GM12872 (cell line): ENCODE results near the gene PGLYRP2.

Experiments
- TF ChIP-seq, protein P1 (sequence below): IDR thresholded peaks from 3 replicates; pipeline ENCODE4 v1.5.1; 2011; ENCODE audit warnings: low read depth, mild to moderate bottlenecking, low read length, moderate library complexity; ENCODE audit not compliant: insufficient read depth

PGLYRP2 gene

DNA sequence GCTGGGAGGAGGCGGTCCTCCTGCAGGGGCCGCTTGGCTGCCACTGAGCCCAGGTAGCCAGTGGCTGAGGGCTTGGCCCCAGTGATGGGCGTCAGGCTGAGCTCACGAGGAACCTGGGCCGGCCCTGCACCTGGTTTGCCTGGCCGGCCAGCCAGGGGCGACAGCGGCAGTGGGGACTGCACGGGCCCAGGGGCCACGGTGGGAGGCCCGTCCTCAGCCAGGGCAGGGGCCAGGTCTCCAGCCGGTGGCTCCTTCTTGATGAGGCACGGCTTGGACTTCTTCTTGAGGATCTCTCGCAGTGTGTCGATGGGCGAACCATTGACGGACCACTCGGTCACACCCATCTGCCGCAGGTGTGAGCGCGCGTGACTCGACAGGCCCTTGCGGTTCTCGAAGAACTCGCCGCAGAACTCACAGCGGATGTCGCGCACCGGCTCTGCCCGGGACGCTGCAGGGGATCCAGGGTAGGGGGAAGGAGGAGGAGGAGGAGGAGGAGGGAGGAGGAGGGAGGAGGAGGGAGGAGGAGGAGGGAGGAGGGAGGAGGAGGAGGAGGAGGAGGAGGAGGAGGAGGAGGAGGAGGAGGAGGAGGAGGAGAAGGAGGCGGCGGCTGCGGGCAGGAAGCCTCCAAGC lies 53.9 kb downstream of the PGLYRP2 start:
- TF ChIP-seq, protein P1, sequence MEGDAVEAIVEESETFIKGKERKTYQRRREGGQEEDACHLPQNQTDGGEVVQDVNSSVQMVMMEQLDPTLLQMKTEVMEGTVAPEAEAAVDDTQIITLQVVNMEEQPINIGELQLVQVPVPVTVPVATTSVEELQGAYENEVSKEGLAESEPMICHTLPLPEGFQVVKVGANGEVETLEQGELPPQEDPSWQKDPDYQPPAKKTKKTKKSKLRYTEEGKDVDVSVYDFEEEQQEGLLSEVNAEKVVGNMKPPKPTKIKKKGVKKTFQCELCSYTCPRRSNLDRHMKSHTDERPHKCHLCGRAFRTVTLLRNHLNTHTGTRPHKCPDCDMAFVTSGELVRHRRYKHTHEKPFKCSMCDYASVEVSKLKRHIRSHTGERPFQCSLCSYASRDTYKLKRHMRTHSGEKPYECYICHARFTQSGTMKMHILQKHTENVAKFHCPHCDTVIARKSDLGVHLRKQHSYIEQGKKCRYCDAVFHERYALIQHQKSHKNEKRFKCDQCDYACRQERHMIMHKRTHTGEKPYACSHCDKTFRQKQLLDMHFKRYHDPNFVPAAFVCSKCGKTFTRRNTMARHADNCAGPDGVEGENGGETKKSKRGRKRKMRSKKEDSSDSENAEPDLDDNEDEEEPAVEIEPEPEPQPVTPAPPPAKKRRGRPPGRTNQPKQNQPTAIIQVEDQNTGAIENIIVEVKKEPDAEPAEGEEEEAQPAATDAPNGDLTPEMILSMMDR: no peak

DNA sequence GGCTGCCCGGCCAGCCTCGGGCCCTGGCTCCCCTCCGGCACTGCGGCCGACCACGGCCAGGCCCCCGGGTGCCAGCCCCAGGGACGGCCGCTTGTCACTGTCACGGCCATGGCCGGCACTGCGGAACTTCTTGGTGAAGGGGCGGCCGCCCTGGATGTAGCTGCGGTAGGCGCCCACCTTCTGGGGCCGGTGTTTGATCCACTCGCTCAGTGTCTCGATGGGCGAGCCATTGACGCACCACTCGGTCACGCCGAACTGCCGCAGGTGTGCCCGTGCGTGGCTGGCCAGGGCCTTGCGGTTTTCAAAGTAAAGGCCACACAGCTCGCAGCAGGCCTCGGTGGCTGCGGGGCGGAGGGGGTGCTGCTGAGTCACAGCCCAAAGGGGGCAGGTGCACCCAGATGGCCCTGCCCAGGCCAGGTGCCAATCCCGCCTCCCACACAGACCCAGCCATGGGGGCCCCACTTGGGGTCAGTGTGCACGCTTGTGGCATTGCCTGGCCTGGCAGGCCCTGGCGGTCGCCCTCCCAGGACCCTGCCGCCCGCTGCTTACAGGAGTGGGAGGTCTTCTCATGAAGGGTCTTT lies 54.5 kb downstream of the PGLYRP2 start:
- TF ChIP-seq, protein P1: no peak

DNA sequence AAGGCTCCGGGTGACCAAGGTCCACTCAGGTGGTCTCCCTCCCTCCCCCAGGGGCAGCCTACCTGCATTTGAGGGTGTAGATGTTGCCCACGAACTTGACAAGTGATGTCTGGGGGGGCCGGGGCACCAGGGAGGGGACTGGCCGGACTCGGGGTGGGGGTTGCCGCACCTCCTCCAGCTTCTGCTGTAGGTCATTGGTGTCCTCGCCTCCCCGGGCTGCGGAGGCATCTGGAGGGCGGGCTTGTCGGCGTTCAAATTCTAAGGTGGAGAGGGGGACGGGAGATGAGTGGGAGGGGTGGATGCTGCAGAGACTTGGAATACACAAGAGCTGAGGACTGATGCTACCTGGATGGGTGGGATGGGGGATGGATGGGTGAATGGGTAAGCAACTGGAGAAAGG lies 55.2 kb downstream of the PGLYRP2 start:
- TF ChIP-seq, protein P1: no peak

DNA sequence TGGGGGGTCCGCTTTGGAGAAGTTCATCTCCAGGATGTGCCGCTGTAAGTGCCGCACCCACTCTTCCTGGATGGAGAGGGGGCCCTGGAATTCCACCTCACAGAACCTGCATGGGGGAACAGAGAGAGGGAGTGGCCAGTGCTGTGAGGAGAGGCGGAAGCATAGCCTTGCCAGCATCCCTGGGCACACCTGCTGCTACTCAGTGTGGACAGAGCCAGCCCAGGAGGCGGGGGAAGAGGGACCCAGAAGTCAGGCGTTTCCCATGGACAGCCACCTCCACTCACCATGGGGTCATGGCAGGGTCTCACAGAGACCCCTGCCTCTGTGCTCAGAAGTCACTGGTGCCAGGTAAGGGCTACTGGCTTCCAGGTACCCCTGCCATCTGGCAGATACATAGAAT lies 56.2 kb downstream of the PGLYRP2 start:
- TF ChIP-seq, protein P1: no peak

DNA sequence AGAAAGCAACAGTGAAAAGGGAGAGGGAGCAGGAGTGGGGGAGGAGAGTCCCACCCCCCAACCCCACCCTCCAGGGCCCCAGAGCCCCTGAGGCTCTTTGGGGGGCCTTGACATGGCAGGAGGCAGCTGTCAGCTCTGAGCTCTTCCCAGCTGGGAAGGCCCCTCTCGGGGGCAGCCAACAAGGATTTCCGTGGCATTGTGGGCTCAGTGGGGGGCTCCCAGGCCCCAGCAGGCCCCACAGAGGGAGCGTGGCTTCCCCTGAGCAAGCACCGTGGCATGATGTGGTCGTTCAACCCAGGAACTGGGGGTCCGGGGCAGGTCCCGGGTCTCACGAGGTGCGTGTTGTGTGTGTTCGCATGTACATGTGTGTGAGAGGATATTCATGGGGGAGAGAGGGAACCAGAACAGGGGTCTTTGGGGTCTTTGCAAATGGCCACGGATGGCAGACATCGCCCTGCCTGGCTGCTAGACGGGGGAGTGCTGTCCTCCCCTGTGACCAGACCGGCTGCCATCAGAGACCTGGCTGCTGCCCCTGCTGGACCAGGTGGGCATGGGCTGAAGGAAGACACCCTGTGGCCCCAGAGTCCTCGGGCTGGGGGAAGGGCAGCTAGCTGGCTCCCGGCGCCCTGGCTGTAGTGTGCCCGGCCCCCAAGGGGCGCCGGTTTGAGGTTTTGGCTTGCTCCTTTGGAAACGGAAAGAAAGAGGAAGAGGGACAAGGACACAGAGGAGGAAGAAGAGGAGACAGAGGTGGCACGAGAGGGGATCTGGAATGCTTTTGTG lies 56.8 kb downstream of the PGLYRP2 start:
- TF ChIP-seq, protein P1: no peak

DNA sequence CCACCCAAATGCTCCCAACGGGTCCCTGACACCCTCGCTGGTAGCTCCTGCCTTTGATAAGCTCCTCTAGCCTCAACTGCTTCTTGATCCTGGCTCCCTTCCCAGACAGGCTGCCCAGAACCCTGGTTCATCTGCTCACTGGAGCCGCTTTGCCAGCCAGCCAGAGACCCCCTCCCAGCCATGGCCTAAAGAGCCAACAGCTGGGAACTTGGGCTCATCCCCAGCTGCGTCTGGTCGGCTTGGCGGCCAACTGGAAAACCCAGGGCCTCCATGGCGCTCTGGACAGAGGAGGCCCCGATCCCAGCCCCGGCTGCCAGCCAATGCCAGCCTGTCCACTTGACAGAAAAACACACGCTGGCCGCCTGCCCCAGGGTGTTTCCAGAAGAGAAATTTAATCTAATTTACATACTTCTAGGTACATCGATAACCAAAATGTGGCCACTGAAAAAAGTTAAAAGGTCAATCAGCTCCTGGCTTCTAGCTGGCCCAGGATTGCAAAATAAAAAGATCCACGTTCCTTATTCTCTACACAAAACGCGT lies 57.5 kb downstream of the PGLYRP2 start:
- TF ChIP-seq, protein P1: no peak

DNA sequence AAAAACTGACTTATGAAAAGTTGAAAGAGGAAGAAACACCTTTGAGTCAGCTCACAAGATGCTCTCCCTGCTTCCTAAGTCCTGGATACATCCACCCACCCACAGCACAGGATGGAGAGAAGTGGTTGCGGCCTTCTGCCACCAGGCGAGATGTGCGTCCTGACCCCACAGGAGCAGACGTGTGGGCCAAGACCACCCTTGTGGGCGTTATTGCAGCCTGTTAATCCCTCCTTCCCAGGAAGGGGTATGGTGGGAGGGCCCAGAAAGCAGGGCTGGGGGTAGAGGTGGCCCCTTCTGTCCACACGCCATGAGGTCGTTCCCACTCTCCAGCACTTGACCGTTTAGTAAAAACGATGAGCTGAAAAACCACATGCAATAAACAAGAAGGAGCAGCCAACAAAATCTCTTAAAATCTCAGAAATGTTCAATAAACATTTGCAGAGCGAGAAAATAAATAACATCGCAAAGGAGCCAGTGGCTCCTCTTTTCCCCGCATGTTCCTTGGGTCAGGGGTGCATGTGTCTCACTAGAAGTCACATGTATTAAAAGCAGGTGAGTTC lies 58.1 kb downstream of the PGLYRP2 start:
- TF ChIP-seq, protein P1: no peak
